HG02678 (cell line): Measurements from ENCODE around the gene TMEM168.
"Not testable (repeated sequence)": the region's sequence is repeated elsewhere in the genome, so short reads cannot be mapped to it uniquely, and the experiment has no call there.

Experiments used
- ATAC-seq: cut with Tn5 transposase; IDR thresholded peaks from one replicate; pipeline ENCODE4 v1.9.1; 2021; ENCODE audit warnings: mild to moderate bottlenecking, moderate library complexity; ENCODE audit not compliant: unreplicated experiment

TMEM168 gene

GRCh38 chr7:112789817-112790585, at the start of gene TMEM168:
Gene TMEM168 (minus strand): TSS chr7:112790393. CDS start chr7:112784825, 5,568 bp downstream.
- peak; percentile 86 for ATAC-seq

GRCh38 chr7:112835928-112836327, 45.7 kb upstream of the TMEM168 start:
- not testable (repeated sequence) for ATAC-seq

DNA sequence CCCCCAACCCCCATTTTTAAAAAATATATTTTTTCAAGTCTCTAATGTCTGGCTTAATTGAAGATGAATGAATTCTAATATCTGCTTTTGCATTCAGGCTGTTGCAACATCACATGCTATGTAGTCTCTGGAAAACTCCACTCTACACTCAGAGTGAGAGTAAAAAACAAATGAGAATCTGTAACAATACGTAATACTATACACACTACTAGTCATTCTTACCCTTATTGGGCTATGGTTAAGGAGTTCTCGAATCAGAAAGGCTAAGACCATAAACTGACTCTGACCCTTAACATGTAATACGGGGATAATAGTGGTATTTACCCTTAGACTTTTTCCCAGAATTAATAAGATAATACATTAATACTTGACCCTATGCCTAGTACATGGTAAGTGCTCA, 42.9 kb upstream of the TMEM168 start:
- no peak for ATAC-seq

DNA sequence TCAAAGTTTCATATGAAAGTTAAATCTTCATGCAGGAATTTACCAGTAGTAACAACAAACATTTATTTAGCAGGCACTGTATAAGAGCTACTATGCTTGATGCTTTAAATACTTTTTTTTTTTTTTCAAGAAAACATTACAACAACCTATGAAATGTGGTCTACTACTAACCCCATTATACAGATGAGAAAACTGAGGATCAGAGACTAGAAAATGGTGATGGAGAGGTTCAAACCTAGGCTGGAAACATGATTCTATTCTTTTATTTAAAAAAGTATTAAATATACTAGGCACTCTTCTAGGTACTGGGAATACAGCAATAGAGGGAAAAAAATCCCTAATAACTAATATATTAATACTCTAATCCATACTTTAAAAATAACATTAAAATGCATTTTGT, 40.6 kb upstream of the TMEM168 start:
- ATAC-seq, result no peak

DNA sequence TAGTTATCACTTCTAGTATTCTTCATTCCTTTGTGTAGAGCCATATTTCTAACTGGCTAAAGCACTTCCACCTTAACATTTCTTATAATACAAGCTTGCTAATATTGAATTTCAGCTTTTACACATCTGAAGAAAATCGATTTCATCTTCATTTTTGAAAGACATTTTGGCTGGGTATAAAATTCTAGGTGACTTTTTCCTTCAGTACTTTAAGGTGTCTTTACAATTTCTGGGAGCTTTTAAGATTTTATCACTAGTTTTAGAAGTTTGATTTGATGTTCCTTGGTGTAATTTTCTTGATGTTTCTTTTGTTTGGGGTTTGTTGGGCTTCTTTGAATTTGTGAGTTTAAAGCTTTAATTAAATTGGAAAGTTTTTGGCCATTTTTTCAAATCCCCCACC, 38.5 kb upstream of the TMEM168 start:
- no peak for ATAC-seq

- ATAC-seq, result peak; percentile 54
These were observed 31.2 kb upstream of the TMEM168 start for GRCh38 chr7:112821345-112821744.

DNA sequence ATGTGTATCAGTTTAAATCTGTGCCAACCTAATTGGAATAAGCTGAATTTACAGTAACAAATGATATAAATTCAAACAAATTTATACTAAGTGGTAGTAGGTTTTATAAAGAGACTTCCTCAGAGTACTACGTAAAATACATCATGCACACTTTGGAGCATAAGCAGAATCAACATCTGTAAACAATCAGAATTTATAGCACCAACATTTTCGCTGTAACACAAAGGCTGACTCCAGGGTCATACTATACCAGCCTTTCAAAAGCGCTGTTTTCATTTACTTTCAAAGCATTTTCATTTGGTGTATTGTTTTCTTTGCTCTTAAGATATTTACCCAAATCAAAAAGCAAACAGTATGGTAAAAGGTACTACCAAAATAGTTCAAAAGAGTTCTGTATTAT, 29.3 kb upstream of the TMEM168 start:
- ATAC-seq, result no peak

- ATAC-seq, result no peak
These were observed 16.0 kb upstream of the TMEM168 start for GRCh38 chr7:112806156-112806555.

DNA sequence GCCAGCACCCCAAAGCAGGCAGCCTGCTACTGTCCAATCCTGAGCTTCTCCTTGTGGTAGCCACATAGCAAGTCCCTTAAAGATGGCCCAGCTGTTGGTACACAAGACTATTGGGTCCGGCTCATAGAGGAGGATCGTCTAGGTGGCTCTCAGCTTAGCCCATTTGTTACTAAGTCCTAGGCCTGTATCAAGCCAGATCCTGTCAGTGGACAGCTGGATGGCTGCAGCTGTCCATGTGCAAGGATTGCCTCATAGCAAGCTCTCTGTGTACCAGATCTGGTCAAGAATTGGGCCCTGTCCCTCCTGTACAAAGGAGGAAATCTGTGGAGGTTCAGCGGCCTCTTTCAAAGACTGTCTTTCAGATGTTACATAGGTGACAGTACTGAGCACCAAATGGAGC, 12.2 kb upstream of the TMEM168 start:
- ATAC-seq, result no peak

- ATAC-seq, result no peak
These were observed 10.3 kb upstream of the TMEM168 start for GRCh38 chr7:112800486-112800885.

- ATAC-seq, result no peak
These were observed 9.4 kb upstream of the TMEM168 start for GRCh38 chr7:112799448-112800120.

DNA sequence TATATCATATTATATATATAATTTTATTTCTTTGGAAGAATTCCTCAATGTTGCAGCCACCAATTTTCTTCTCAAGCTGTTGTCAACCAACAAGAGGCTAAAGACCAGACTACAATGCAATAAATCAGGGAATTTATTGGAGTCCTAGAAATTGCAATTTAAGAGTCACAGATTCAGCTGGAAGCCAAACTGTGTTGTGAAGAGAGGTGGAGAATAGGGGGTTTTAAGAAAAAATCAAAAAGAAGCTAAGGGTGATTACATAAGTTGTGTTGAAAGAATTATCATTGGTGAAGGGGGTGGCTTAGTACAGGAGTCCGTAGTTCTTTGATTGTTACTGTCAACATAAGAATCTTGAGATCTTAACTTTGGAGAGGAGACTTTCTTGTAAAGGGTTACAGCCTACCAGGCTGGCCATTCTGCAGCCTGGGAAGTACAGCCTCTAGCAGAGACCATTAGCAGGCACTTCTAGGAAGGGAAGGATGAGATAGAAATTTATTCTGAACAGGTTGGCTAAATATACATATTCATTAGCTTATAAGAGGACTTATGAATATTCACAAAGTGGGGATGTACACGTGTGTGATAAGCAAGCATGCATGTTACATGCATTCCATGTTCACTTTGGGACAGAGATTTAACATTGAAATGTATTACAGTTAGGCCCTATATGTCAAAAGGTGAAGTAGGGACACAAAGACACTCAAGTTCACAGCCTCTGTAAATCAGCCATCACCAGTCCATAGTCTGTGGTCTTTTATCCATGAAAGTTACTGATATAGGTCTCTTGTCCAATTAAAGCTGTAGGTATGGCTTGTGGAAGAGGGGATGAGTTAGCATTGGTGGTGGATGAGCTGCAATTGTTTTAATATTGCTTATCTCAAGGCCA, 8.3 kb upstream of the TMEM168 start:
- ATAC-seq, result no peak

DNA sequence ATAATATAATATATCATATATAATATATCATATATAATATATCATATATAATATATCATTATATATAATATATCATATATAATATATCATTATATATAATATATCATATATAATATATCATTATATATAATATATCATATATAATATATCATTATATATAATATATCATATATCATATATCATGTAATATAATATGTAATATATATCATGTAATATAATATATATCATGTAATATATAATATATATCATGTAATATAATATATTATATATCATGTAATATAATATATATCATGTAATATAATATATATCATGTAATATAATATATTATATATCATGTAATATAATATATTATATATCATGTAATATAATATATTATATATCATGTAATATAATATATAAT, 6.4 kb upstream of the TMEM168 start:
- not testable (repeated sequence) for ATAC-seq

DNA sequence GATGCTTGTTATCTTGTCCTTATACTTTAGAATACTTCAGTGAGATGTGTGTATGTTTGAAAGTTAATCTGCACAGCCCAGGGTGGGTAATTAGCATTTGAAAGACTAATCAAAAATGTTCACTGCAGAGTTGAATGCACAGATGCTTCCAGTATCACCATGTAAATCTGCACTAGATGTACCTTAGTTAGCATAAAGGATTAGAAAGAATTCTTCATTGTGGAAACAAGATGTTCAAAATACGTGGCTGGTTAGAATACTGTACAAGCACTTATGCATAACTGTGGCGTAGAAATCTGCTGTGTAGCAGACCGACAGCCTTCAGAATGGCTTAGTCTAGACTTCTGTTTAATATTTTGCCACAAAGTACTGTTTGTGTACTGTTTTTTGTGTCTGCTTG, 2.2 kb upstream of the TMEM168 start:
- no peak for ATAC-seq

DNA sequence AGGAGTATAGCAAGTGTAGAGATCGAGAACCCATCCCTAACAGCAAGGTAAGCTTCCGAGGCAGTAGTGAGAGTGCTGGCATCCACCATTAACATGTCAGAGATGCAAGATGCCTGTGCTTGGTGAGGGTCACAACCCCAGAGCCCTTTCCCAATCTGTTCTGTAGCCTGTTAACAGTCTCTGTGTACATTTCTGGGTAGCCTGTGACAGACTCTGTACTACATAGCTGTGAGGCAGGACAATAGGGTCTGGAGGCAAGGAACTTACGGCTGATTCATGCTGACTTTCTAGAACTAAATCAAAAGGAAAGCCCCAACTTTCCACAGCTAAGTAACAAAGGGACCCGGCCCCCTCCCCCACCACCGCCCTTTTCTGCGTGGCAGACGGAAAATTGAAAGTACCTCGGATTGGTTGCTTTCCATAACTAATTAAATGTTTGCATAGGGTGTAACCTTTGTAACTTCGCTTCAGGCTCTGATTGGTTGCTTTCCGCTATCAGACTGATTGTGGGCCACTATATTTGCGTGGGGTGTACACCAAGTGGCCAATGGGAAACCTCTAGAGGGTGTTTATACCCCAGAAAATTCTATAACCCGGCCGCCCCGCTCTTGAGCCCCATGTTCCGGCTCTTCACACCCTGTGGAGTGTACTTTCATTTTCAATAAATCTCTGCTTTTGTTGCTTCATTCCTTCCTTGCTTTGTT, 1.4 kb upstream of the TMEM168 start:
- no peak for ATAC-seq

DNA sequence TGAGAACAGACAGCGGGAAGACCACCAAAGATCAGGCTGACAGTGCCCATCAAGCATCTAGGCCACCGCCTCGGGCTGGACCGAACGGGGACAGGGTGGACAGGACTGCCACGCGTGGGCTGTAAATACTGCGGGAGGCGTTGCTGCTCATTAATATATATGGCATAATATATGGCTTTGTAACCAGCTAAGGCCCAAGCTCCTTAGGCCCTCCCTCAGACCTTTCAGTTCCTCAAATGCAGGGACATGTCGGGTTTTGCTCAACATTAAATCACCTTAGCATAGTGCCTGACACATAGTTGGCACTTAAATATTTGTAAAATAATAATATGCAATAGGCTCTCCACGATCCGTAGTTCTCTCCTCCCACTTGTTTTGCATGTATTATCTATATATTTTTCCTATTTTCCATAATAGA, 402 bp upstream of the TMEM168 start:
- ATAC-seq, result peak; percentile 57

GRCh38 chr7:112789453-112789816, 758 bp downstream of the TMEM168 start:
- ATAC-seq, result no peak

GRCh38 chr7:112788778-112789343, 1.3 kb downstream of the TMEM168 start:
- ATAC-seq, result no peak

GRCh38 chr7:112784603-112785002, 5.6 kb downstream of the TMEM168 start:
- ATAC-seq, result no peak

DNA sequence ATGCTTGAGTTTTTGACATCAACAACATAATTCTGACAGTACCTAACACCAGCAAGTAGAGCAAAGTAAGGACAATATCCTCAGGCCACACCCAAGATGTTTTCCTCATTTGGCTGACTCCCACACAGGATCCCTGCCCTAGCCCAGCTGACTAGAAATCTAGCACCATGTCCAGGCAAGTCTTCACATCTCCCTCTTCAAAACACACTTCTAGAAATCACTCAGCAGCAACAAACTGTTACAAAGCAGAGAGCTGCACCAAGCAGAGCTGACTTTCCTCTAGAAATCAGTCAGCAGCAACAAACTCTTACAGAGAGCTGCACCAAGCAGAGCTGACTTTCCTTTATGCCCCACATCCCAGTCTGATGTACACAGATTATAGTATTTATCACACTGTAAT, 7.7 kb downstream of the TMEM168 start:
- peak; percentile 93 for ATAC-seq

DNA sequence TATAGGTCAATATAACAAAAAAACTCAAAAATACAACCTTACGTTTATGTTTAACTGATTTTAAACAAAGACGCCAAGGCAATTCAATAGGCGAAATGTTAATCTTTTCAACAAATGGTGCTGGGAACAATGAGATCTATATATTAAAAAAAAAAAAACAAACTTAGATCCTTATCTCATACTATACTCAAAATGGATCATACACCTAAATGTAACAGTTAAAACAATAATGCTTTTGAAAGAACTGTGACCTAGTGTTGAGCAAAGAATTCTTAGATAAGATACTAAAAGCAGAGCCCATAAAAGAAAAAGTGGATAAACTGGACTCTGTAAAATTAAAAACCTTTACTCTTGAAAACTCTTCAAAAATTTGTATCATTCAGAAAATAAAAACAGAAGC, 8.6 kb downstream of the TMEM168 start:
- no peak for ATAC-seq
